Measurements from ENCODE around the gene SPATA6L. TPM values are rescaled to one million over a fixed set of nuclear protein-coding genes. Genes with fewer than 3 reads are reported as not detected.

The SPATA6L gene
- total and polyA plus RNA-seq, 2 experiments from 2014 or later, result 1.7 to 1.9 TPM

DNA sequence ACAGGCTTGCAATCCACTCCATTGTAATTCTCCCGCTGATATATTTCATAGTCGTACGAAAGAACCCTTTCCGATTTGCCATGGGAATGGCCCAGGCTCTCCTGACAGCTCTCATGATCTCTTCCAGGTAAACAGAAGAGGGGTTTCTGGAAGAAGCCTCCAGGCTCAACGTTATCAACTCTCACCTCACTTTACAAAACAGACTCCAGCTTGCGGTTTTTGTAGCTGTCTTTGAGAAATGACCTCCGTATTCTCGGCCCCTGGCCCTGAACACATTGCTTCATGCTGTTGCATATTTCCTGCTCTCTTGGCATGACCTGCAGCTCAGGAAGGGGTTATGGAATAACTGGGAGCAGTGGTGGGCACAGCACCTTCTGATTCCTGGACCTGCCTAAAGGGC is 90.3 kb downstream of the SPATA6L start (continued):
- TF ChIP-seq, protein P1, sequence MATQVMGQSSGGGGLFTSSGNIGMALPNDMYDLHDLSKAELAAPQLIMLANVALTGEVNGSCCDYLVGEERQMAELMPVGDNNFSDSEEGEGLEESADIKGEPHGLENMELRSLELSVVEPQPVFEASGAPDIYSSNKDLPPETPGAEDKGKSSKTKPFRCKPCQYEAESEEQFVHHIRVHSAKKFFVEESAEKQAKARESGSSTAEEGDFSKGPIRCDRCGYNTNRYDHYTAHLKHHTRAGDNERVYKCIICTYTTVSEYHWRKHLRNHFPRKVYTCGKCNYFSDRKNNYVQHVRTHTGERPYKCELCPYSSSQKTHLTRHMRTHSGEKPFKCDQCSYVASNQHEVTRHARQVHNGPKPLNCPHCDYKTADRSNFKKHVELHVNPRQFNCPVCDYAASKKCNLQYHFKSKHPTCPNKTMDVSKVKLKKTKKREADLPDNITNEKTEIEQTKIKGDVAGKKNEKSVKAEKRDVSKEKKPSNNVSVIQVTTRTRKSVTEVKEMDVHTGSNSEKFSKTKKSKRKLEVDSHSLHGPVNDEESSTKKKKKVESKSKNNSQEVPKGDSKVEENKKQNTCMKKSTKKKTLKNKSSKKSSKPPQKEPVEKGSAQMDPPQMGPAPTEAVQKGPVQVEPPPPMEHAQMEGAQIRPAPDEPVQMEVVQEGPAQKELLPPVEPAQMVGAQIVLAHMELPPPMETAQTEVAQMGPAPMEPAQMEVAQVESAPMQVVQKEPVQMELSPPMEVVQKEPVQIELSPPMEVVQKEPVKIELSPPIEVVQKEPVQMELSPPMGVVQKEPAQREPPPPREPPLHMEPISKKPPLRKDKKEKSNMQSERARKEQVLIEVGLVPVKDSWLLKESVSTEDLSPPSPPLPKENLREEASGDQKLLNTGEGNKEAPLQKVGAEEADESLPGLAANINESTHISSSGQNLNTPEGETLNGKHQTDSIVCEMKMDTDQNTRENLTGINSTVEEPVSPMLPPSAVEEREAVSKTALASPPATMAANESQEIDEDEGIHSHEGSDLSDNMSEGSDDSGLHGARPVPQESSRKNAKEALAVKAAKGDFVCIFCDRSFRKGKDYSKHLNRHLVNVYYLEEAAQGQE (IDR thresholded peaks at IDR 0.05; ENCODE audit: unreplicated experiment), result no peak
- TF ChIP-seq ZNF331 (CRISPR knock-in tag; IDR thresholded peaks at IDR 0.05; ENCODE audit: low read depth) (no peak), ZNF114 (CRISPR knock-in tag; IDR thresholded peaks at IDR 0.05) (no peak), POLR2AphosphoS5 (IDR thresholded peaks at IDR 0.05; ENCODE audit: low read depth) (no peak), CREB1 (CRISPR knock-in tag; IDR thresholded peaks at IDR 0.05; ENCODE audit: low read depth) (no peak)
- TF ChIP-seq, protein P2, sequence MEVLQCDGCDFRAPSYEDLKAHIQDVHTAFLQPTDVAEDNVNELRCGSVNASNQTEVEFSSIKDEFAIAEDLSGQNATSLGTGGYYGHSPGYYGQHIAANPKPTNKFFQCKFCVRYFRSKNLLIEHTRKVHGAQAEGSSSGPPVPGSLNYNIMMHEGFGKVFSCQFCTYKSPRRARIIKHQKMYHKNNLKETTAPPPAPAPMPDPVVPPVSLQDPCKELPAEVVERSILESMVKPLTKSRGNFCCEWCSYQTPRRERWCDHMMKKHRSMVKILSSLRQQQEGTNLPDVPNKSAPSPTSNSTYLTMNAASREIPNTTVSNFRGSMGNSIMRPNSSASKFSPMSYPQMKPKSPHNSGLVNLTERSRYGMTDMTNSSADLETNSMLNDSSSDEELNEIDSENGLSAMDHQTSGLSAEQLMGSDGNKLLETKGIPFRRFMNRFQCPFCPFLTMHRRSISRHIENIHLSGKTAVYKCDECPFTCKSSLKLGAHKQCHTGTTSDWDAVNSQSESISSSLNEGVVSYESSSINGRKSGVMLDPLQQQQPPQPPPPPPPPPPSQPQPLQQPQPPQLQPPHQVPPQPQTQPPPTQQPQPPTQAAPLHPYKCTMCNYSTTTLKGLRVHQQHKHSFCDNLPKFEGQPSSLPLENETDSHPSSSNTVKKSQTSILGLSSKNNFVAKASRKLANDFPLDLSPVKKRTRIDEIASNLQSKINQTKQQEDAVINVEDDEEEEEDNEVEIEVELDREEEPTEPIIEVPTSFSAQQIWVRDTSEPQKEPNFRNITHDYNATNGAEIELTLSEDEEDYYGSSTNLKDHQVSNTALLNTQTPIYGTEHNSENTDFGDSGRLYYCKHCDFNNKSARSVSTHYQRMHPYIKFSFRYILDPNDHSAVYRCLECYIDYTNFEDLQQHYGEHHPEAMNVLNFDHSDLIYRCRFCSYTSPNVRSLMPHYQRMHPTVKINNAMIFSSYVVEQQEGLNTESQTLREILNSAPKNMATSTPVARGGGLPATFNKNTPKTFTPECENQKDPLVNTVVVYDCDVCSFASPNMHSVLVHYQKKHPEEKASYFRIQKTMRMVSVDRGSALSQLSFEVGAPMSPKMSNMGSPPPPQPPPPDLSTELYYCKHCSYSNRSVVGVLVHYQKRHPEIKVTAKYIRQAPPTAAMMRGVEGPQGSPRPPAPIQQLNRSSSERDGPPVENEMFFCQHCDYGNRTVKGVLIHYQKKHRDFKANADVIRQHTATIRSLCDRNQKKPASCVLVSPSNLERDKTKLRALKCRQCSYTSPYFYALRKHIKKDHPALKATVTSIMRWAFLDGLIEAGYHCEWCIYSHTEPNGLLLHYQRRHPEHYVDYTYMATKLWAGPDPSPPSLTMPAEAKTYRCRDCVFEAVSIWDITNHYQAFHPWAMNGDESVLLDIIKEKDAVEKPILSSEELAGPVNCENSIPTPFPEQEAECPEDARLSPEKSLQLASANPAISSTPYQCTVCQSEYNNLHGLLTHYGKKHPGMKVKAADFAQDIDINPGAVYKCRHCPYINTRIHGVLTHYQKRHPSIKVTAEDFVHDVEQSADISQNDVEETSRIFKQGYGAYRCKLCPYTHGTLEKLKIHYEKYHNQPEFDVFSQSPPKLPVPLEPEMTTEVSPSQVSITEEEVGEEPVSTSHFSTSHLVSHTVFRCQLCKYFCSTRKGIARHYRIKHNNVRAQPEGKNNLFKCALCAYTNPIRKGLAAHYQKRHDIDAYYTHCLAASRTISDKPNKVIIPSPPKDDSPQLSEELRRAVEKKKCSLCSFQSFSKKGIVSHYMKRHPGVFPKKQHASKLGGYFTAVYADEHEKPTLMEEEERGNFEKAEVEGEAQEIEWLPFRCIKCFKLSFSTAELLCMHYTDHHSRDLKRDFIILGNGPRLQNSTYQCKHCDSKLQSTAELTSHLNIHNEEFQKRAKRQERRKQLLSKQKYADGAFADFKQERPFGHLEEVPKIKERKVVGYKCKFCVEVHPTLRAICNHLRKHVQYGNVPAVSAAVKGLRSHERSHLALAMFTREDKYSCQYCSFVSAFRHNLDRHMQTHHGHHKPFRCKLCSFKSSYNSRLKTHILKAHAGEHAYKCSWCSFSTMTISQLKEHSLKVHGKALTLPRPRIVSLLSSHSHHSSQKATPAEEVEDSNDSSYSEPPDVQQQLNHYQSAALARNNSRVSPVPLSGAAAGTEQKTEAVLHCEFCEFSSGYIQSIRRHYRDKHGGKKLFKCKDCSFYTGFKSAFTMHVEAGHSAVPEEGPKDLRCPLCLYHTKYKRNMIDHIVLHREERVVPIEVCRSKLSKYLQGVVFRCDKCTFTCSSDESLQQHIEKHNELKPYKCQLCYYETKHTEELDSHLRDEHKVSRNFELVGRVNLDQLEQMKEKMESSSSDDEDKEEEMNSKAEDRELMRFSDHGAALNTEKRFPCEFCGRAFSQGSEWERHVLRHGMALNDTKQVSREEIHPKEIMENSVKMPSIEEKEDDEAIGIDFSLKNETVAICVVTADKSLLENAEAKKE (CRISPR knock-in tag; IDR thresholded peaks at IDR 0.05), result no peak
